ENCODE results near the gene MYO5B. TPM values are rescaled to one million over a fixed set of nuclear protein-coding genes. Genes with fewer than 3 reads are reported as not detected.

Gene MYO5B
- total and polyA plus RNA-seq, 2 experiments from 2014 or later = 20.3 to 41.9 TPM

DNA sequence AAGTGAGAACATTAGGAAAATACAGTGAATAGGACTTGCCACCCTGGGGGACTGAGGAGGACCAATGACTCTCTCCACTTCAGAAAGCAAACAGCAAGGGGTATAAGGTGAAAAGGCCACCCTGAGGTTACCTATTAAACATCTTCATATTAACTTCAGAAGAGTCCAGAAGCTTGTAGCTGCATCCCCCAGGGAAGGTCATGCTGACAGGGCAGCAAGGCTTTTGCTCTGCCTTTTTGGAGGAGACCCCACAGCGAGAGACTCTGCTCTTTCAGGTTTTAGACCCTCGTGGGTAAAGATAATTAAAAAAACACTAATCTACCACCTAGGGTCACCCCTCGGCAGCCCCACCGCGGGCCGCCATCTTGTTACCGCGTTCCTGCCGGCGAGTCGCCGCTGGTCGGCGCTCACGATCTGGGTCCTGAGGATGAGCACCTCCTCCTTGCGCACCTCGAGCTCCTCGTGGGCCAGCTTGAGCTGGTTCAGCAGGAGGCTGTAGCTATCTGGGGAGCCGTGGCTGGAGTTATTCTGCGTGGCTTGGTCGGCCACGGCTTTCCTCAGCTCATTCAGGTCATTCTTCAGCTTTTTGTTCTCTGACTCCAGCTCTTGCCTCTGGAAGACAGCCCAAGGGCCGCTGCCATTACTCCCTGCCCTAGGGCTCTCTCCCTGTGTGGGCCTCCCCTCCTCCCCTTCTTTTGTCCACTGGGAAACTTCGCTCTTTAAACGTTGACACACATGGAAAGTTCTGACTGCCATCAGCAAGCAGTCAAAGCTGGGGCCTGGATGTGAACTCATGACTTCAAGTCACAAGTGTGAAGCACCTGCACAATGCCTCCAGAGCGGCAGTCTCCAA lies 331.0 kb downstream of the MYO5B start:
- Histone ChIP-seq H3K27ac (no peak overlapping the region), H3K9me2 (replicated peaks; ENCODE audit: insufficient read depth) (no peaks in the 10 kb centered on the region), H2AFZ (no peak overlapping the region), H3K36me3 (replicated peaks; ENCODE audit: insufficient read depth, low read depth) (no peaks in the 10 kb centered on the region), H3K4me2 (no peak overlapping the region), H3K79me2 (no peaks in the 10 kb centered on the region), H3K27me3 (no peaks in the 10 kb centered on the region), H4K20me1 (ENCODE audit: insufficient read depth, poor library complexity, severe bottlenecking) (no peaks in the 10 kb centered on the region), H3K9me3 (ENCODE audit: low read depth) (no peaks in the 10 kb centered on the region), H3K4me1 (ENCODE audit: insufficient read depth) (peaks cover 7% of the 10 kb centered on the region), H3K4me3 (no peak overlapping the region)
- no peak for TF ChIP-seq EZH2 (IDR thresholded peaks at IDR 0.05; ENCODE audit: borderline replicate concordance)
- TF ChIP-seq EZH2phosphoT487 (IDR thresholded peaks at IDR 0.05; ENCODE audit: low read depth, severe bottlenecking, unreplicated experiment) = no peak
- TF ChIP-seq, protein P1, sequence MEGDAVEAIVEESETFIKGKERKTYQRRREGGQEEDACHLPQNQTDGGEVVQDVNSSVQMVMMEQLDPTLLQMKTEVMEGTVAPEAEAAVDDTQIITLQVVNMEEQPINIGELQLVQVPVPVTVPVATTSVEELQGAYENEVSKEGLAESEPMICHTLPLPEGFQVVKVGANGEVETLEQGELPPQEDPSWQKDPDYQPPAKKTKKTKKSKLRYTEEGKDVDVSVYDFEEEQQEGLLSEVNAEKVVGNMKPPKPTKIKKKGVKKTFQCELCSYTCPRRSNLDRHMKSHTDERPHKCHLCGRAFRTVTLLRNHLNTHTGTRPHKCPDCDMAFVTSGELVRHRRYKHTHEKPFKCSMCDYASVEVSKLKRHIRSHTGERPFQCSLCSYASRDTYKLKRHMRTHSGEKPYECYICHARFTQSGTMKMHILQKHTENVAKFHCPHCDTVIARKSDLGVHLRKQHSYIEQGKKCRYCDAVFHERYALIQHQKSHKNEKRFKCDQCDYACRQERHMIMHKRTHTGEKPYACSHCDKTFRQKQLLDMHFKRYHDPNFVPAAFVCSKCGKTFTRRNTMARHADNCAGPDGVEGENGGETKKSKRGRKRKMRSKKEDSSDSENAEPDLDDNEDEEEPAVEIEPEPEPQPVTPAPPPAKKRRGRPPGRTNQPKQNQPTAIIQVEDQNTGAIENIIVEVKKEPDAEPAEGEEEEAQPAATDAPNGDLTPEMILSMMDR (IDR thresholded peaks at IDR 0.05; ENCODE audit: poor library complexity) = no peak
- DNase-seq (ENCODE audit: low spot score) = no peak
- 91% methylated on average over 26 of the region's 26 CpGs for WGBS (ENCODE audit: low lambda C conversion rate, missing lambda C conversion rate)

DNA sequence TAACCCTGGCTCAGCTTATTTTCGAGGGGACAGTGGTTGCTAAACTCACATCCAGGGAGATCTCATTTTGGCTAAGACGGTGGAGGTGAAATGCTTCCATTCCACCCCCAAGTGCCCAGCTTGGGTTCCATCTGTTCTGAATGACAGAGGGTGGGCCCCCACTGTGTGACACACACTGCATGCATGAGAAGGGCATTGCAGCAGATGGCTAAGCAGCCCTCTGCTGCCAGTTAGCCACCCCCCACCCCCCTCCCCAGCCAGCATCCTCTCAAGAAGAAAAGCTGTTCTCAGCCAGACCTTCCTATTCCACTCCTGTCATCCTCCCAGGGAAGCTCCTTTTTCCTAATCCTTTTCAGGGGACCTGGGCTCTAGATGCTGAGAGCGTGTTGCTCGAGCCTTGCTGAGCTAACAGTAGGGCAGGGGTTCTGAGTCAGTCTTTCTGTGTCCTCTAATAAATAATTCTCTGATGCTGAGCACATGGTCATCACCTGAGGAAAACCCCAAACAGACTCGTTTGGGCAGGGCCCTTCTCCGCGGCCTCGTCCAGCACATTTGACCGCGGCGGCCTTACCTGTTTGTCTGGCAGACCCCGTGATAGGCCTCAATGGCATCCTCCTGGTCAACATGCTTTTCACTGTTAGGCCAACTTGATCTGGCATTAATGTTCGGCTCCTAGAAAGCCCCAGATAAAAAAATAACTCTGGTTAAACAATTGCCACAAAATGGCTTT lies 332.1 kb downstream of the MYO5B start:
- no peak overlapping the region for H3K27ac ChIP-seq
- no peaks in the 10 kb centered on the region for H3K9me3 ChIP-seq (ENCODE audit: low read depth)
- no peak overlapping the region for H2AFZ ChIP-seq
- TF ChIP-seq EZH2 (IDR thresholded peaks at IDR 0.05; ENCODE audit: borderline replicate concordance) (no peak), EZH2phosphoT487 (IDR thresholded peaks at IDR 0.05; ENCODE audit: low read depth, severe bottlenecking, unreplicated experiment) (no peak)
- TF ChIP-seq, protein P1 (IDR thresholded peaks at IDR 0.05; ENCODE audit: poor library complexity) = no peak
- no peaks in the 10 kb centered on the region for H4K20me1 ChIP-seq (ENCODE audit: insufficient read depth, poor library complexity, severe bottlenecking)
- no peaks in the 10 kb centered on the region for H3K9me2 ChIP-seq (replicated peaks; ENCODE audit: insufficient read depth)
- no peak for DNase-seq (ENCODE audit: low spot score)
- 89% methylated on average over 13 of the region's 13 CpGs for WGBS (ENCODE audit: low lambda C conversion rate, missing lambda C conversion rate)
- no peaks in the 10 kb centered on the region for H3K27me3 ChIP-seq
- no peaks in the 10 kb centered on the region for H3K79me2 ChIP-seq
- no peak overlapping the region for H3K4me3 ChIP-seq
- peaks cover 14% of the 10 kb centered on the region for H3K4me1 ChIP-seq (ENCODE audit: insufficient read depth)
- H3K4me2 ChIP-seq = no peak overlapping the region
- H3K36me3 ChIP-seq (replicated peaks; ENCODE audit: insufficient read depth, low read depth) = no peaks in the 10 kb centered on the region

DNA sequence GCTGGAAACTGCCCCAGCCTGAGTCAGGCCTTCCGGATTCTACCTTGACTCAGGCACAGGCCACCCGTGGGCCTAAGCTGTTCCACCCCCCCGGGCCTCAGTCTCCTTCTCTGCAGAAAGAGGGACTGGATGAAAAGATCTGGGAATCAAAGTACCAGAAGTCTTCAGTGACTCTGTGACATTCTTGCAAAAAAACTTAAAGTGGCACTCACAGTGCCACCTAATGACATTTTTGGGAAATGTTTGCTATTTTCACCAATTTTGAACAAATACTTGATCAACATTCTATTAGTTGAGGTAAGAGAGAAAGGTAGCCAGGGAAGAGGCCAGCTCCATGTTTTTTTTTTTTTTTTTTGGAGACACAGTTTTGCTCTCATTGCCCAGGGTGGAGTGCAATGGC lies 333.3 kb downstream of the MYO5B start:
- Histone ChIP-seq H3K36me3 (replicated peaks; ENCODE audit: insufficient read depth, low read depth) (no peaks in the 10 kb centered on the region), H2AFZ (no peak overlapping the region), H3K9me3 (ENCODE audit: low read depth) (no peaks in the 10 kb centered on the region), H3K4me1 (ENCODE audit: insufficient read depth) (peaks cover 14% of the 10 kb centered on the region), H3K79me2 (no peaks in the 10 kb centered on the region), H3K27me3 (no peaks in the 10 kb centered on the region), H3K9me2 (replicated peaks; ENCODE audit: insufficient read depth) (no peaks in the 10 kb centered on the region), H3K4me2 (no peak overlapping the region), H4K20me1 (ENCODE audit: insufficient read depth, poor library complexity, severe bottlenecking) (no peaks in the 10 kb centered on the region), H3K4me3 (no peak overlapping the region), H3K27ac (no peak overlapping the region)
- no peak for DNase-seq (ENCODE audit: low spot score)
- WGBS (ENCODE audit: low lambda C conversion rate, missing lambda C conversion rate) = 49% methylated on average over 3 of the region's 3 CpGs
- TF ChIP-seq EZH2phosphoT487 (IDR thresholded peaks at IDR 0.05; ENCODE audit: low read depth, severe bottlenecking, unreplicated experiment) (no peak), EZH2 (IDR thresholded peaks at IDR 0.05; ENCODE audit: borderline replicate concordance) (no peak)
- TF ChIP-seq, protein P1 (IDR thresholded peaks at IDR 0.05; ENCODE audit: poor library complexity) = peak; percentile 50

All from hepatocyte (in vitro differentiated cells).